MCF 10A (cell line): ENCODE measurements around the gene PIK3AP1. TPM values are rescaled to one million over a fixed set of nuclear protein-coding genes. Genes with fewer than 3 reads are reported as not detected.
"Not testable (repeated sequence)": the region's sequence is repeated elsewhere in the genome, so short reads cannot be mapped to it uniquely, and the experiment has no call there.

Source experiments
- BruUV-seq: library from RNA; stranded (reverse); fragments of 400-500 nt; replicated peaks from 2 replicates; lab custom pipeline; 2021; lab: Mats Ljungman, UMichigan
- CTCF ChIA-PET: fragments of 300-600 bp; sonication (Branson Sonifier 250); formaldehyde crosslinking; extraction: SDS; loops from one replicate; lab custom pipeline; 2021; ENCODE audit warnings: antibody characterized with exemption, inconsistent platforms; lab: Yijun Ruan, JAX
- POLR2A ChIA-PET: fragments of 300-600, 350-650 bp; sonication (Branson Sonifier 250); formaldehyde crosslinking; extraction: SDS; loops from one replicate; lab custom pipeline; 2020; ENCODE audit warnings: antibody characterized with exemption, inconsistent platforms; lab: Yijun Ruan, JAX
- DNase-seq: peaks from one replicate; pipeline ENCODE4 v3.0.0-alpha.2; 2018; ENCODE audit not compliant: unreplicated experiment
- H3K27ac Mint-ChIP-seq: one replicate; pipeline ENCODE4 v1.8.0; 2022; ENCODE audit warnings: mild to moderate bottlenecking, low read depth, mixed read lengths; ENCODE audit not compliant: unreplicated experiment
- H3K27me3 Mint-ChIP-seq: one replicate; pipeline ENCODE4 v1.8.0; 2022; ENCODE audit warnings: mixed read lengths; ENCODE audit not compliant: insufficient read depth, unreplicated experiment
- H3K36me3 Mint-ChIP-seq: one replicate; pipeline ENCODE4 v1.8.0; 2022; ENCODE audit warnings: mild to moderate bottlenecking, moderate library complexity, mixed read lengths; ENCODE audit not compliant: insufficient read depth, unreplicated experiment
- H3K4me1 Mint-ChIP-seq: one replicate; pipeline ENCODE4 v1.8.0; 2022; ENCODE audit warnings: mixed read lengths; ENCODE audit not compliant: insufficient read depth, unreplicated experiment
- H3K4me3 Mint-ChIP-seq: one replicate; pipeline ENCODE4 v1.8.0; 2022; ENCODE audit warnings: mild to moderate bottlenecking, moderate library complexity, mixed read lengths; ENCODE audit not compliant: unreplicated experiment
- H3K9me3 Mint-ChIP-seq: one replicate; pipeline ENCODE4 v1.8.0; 2022; ENCODE audit warnings: mixed read lengths; ENCODE audit not compliant: unreplicated experiment
- CTCF ChIP-seq: fragments of 200-600 bp; IDR thresholded peaks from one replicate; pipeline ENCODE4 v1.8.0; 2022; ENCODE audit warnings: antibody characterized with exemption, mild to moderate bottlenecking; ENCODE audit not compliant: unreplicated experiment
- intact Hi-C: fragments of 100-400 bp; cut with micrococcal nuclease; formaldehyde crosslinking; loops from 2 replicates; pipeline ENCODE4 v1.14.1; 2022
- total RNA-seq: library from RNA; stranded (reverse); gene quantifications from 2 replicates; pipeline ENCODE4 v1.2.3, GENCODE V29; 2022

The PIK3AP1 gene
- total RNA-seq, 1 experiment from 2014 or later: not detected

DNA sequence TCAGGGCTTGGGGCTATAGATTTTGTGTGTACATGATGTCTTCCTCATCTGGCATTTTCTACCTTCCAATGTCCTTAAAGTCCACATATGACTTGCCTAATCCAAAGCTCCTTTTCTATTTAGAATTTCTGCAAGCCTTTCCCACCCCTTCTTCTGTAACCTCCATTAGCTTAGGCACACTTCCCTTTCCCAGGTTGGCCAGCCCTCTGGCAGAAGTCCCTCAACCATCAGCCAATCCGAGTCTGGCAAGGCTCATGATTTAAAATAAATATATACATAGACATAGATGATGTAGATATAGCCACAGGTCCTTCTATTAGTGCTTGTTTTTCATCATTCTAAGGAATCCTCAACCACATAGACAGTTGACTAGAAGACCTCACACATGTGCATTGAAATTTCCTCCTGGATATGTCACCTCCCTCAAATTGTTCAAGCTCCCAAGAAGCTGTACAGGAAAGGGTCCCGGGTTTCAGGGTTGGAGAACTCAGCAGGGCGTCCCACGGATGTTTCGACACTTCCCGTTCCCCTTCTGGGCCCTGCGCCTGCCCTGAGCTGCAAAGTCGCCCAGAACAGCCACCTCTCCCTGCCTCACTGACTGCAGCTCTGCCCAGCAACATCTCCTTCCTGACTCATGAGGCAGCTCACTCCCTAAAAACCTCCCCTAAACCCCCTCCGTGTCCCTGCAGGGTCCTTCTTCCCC is 20.4 kb upstream of the PIK3AP1 start:
- intact Hi-C loops: loop anchor here (5.0 kb wide), 2 partner anchors 98 to 228 kb away; partner anchors contain the start of gene TLL2
- Mint-ChIP-seq H3K9me3 (no peaks in the 10 kb centered on the region), H3K4me1 (no peaks in the 10 kb centered on the region), H3K36me3 (no peaks in the 10 kb centered on the region), H3K4me3 (no peak overlapping the region), H3K27ac (no peak overlapping the region), H3K27me3 (no peaks in the 10 kb centered on the region)
- ChIA-PET POLR2A (no interaction called here), CTCF (interaction anchor here (0.6 kb wide), 1 partner anchor 101 kb away, joined by 3 read pairs; no protein-coding TSS in a partner anchor)
- peak; percentile 53 for DNase-seq
- no TSS peak for BruUV-seq
- TF ChIP-seq CTCF: no peak

GRCh38 chr10:96740141-96740540 is 19.8 kb upstream of the PIK3AP1 start:
- intact Hi-C loops: loop anchor here (5.0 kb wide), 2 partner anchors 98 to 228 kb away; partner anchors contain the start of gene TLL2
- Mint-ChIP-seq H3K4me3 (no peak overlapping the region), H3K36me3 (no peaks in the 10 kb centered on the region), H3K27ac (no peak overlapping the region), H3K9me3 (no peaks in the 10 kb centered on the region), H3K4me1 (no peaks in the 10 kb centered on the region), H3K27me3 (no peaks in the 10 kb centered on the region)
- TF ChIP-seq CTCF: no peak
- ChIA-PET POLR2A (no interaction called here), CTCF (interaction anchor here (0.6 kb wide), 2 partner anchors 12 to 100 kb away, joined by 3 read pairs; no protein-coding TSS in a partner anchor)
- BruUV-seq: no TSS peak
- no peak for DNase-seq

DNA sequence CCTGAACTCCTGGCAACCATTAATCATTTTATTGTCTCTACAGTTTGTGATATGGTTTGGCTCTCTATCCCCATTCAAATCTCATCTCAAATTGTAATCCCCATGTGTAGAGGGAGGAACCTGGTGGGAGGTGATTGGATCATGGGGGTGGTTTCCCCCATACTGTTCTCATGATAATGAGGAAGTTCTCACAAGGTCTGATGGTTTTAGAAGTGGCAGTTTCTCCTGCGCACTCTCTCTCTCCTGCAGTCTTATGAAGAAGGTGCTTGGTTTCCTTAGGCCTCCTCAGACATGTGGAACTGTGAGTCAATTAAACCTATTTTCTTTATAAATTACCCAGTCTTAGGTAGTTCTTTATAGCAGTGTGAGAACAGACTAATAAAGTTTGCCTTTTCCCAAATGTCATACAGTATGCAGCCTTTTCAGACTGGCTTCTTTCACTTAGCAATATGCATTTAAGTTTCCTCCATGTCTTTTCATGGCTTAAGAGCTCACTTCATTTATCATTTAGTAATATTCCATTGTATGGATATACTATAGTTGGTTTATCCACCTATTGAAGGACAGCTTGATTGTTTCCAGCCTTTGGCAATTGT is 17.1 kb upstream of the PIK3AP1 start:
- H3K4me1 Mint-ChIP-seq, H3K36me3 Mint-ChIP-seq, H3K9me3 Mint-ChIP-seq, H3K27ac Mint-ChIP-seq, BruUV-seq, intact Hi-C loops, H3K27me3 Mint-ChIP-seq, DNase-seq, H3K4me3 Mint-ChIP-seq, POLR2A ChIA-PET: not testable (repeated sequence)
- CTCF ChIA-PET: interaction anchor here (0.6 kb wide), 1 partner anchor 20 kb away, joined by 3 read pairs; no protein-coding TSS in a partner anchor

DNA sequence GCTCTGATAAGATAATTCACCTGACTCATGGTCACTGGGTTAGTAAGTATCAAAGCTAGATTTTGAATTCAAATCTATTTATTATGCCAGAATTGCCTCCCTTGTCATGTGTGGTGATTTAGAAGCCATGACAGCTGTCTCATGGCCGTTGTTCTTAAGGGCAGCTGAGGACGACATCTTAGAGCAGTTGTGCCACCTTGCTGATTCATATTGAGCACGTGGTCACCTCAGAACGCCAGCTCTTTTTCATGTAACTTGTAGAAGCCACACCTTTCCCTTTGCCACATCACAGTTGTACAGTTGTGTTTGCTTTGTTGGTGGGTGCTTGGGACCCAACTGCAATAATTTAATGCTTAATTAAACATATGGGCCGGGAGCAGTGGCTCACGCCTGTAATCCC is 4.3 kb upstream of the PIK3AP1 start:
- Mint-ChIP-seq H3K36me3 (no peaks in the 10 kb centered on the region), H3K27me3 (no peaks in the 10 kb centered on the region), H3K4me1 (no peaks in the 10 kb centered on the region), H3K9me3 (no peaks in the 10 kb centered on the region), H3K27ac (no peak overlapping the region), H3K4me3 (no peak overlapping the region)
- no peak for DNase-seq
- TF ChIP-seq CTCF: no peak
- BruUV-seq: no TSS peak
- ChIA-PET POLR2A (no interaction called here), CTCF (interaction anchor here (0.6 kb wide), 1 partner anchor 58 kb away, joined by 3 read pairs; no protein-coding TSS in a partner anchor)
- intact Hi-C loops: no loop called here
